Cardiac muscle cell (in vitro differentiated cells and primary cell): ENCODE measurements around the gene ZPBP. TPM values are rescaled to one million over a fixed set of nuclear protein-coding genes. Genes with fewer than 3 reads are reported as not detected.

Experiments
- DNase-seq, 2 donors: peaks; one replicate each; pipeline versions ENCODE4 v3.0.0 to v3.0.0-alpha.2; 2010 to 2017; ENCODE audit warnings: low read depth in 1 of 2, low spot score in 1 of 2
- H3K27ac ChIP-seq: fragments of 200-600 bp; sonication (generic); 2 replicates; pipeline ENCODE4 v1.5.1; 2016
- H3K27me3 ChIP-seq: fragments of 200-600 bp; sonication (generic); 2 replicates; pipeline ENCODE4 v1.6.0; 2016; ENCODE audit warnings: control low read depth
- H3K36me3 ChIP-seq: fragments of 200-600 bp; sonication (generic); 2 replicates; pipeline ENCODE4 v1.5.1; 2016; ENCODE audit warnings: control low read depth
- H3K4me1 ChIP-seq: fragments of 200-600 bp; sonication (generic); 2 replicates; pipeline ENCODE4 v1.8.1; 2017; ENCODE audit warnings: low read depth, mild to moderate bottlenecking, mixed run types
- H3K4me3 ChIP-seq: fragments of 200-600 bp; sonication (generic); 2 replicates; pipeline ENCODE4 v1.5.1; 2016; ENCODE audit warnings: mild to moderate bottlenecking
- H3K9me3 ChIP-seq: fragments of 200-600 bp; sonication (generic); 2 replicates; pipeline ENCODE4 v1.5.1; 2017; ENCODE audit warnings: low read depth, mild to moderate bottlenecking, control low read depth
- polyA plus RNA-seq: library from polyadenylated mRNA; unstranded; fragments of >200 nt; fragmentation: Nextera tagmentation; extraction: Ambion mirVana; gene quantifications from 2 replicates; pipeline ENCODE4 v1.2.1, GENCODE V29; 2016
- total RNA-seq: library from RNA; depleted of rRNA; stranded (reverse); fragments of >200 nt; gene quantifications from 2 replicates; pipeline ENCODE4 v1.2.3, GENCODE V29; 2016
- TF ChIP-seq, protein P1 (sequence below): IDR thresholded peaks from 2 replicates; pipeline ENCODE4 v1.5.1; 2012; ENCODE audit warnings: low read depth, mild to moderate bottlenecking, low read length

ZPBP gene
- total and polyA plus RNA-seq, 2 experiments from 2014 or later = not detected

DNA sequence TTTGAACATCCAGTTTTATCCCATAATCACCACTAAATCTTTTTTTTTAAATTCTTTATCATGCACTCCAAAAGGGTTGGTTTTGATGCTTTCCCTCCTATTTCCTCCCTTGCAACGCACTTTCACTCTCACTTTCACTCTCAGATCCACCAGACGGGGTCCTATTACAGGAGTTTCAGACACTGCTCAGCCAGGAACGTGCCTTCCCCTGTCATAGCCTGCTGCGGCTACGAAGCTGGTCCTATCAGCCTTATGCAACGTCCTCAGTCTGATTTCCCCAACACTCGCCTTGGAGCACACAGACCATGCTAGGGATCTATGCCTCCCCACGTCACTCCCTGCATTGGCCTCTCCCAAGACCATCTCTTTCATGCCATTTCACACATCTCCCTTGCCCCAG lies 23.4 kb downstream of the ZPBP start:
- Histone ChIP-seq H3K4me3 (no peak overlapping the region), H3K27me3 (no peaks in the 10 kb centered on the region), H3K9me3 (no peaks in the 10 kb centered on the region), H3K36me3 (no peaks in the 10 kb centered on the region), H3K4me1 (no peaks in the 10 kb centered on the region), H3K27ac (no peak overlapping the region)
- TF ChIP-seq, protein P1, sequence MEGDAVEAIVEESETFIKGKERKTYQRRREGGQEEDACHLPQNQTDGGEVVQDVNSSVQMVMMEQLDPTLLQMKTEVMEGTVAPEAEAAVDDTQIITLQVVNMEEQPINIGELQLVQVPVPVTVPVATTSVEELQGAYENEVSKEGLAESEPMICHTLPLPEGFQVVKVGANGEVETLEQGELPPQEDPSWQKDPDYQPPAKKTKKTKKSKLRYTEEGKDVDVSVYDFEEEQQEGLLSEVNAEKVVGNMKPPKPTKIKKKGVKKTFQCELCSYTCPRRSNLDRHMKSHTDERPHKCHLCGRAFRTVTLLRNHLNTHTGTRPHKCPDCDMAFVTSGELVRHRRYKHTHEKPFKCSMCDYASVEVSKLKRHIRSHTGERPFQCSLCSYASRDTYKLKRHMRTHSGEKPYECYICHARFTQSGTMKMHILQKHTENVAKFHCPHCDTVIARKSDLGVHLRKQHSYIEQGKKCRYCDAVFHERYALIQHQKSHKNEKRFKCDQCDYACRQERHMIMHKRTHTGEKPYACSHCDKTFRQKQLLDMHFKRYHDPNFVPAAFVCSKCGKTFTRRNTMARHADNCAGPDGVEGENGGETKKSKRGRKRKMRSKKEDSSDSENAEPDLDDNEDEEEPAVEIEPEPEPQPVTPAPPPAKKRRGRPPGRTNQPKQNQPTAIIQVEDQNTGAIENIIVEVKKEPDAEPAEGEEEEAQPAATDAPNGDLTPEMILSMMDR = no peak
- peak in 1 of 2 donors; percentile 36 for DNase-seq

DNA sequence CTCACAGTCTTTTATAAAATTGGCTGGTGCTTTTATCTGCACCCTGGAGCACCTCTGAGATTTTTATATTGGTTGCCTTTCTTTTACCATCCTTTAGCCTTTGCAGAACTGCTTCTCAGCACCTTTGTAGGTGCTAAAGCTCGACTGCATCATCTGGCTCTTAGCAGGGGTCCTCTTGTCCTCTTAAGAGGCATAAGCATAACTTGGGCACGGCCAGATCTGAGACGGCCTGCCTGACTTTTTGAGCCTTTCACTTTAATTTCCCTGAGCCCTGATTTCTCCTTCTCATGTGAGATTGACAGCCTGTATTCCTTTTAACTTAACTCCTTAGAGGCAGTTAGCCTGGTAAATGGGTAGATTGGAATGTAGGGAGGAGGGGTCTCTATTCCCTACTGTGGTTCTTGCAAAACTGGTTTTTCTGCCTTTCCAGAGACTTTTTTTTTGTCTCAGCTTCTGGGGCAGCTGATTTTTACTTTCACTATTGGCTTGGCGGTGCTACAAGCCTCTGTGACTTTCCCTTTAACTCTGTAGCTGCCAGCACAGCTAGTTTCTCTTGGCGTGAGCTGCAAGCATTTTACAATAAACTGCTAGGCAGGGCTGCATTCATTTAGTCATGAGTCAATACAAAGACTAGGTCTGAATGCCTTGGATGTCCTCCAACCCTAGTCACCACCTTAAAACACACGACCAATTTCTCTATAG lies 24.0 kb downstream of the ZPBP start:
- Histone ChIP-seq H3K4me1 (no peaks in the 10 kb centered on the region), H3K36me3 (no peaks in the 10 kb centered on the region), H3K27me3 (no peaks in the 10 kb centered on the region), H3K4me3 (no peak overlapping the region), H3K27ac (no peak overlapping the region), H3K9me3 (no peaks in the 10 kb centered on the region)
- TF ChIP-seq, protein P1 = no peak
- DNase-seq = peak in 1 of 2 donors; percentile 58

DNA sequence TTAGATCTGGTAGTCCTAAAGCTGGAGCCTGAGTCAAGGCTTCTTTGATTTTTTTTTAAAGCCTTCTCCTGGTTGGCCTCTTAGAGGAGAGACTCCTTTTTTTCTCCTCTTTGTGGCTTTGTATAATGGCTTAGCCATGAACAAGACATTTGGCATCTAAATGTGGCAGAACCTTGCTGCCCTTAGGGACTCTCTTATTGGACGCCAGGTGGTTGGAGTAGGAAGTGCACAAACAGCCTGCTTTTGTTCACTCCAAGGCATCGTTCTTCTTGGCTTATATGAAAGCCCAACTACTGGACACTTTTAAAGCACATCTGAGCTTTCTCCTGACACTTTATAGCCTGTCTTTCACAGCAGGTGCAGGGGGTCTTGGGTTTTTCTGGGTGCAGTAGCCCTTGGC lies 25.0 kb downstream of the ZPBP start:
- no peaks in the 10 kb centered on the region for H3K4me1 ChIP-seq
- no peak overlapping the region for H3K4me3 ChIP-seq

DNA sequence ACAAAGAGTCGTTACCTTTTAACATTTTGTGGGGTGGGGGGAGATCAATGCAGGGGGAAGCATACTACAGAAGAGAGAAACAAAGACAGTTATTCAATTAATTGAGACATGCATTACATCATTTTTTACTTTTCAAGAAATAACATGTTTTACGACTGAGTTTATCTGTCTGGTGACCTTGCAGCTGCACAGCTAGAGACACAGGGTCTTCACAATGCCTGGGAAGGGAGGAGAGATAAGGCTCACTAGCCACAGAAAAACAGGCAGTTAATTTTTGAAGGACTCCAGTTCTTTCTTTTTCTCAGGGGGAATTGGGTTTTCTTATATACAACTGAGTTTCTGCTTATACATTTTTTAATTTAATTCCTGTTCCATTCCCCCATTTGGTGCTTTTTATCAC lies 30.1 kb downstream of the ZPBP start:
- Histone ChIP-seq H3K27me3 (no peaks in the 10 kb centered on the region), H3K27ac (no peak overlapping the region), H3K36me3 (no peaks in the 10 kb centered on the region), H3K9me3 (no peaks in the 10 kb centered on the region), H3K4me1 (peaks cover 3% of the 10 kb centered on the region), H3K4me3 (no peak overlapping the region)
- TF ChIP-seq, protein P1 = no peak
- no peak for DNase-seq

More for the DNA sequence above, 25.0 kb downstream of the ZPBP start:
- Histone ChIP-seq H3K36me3 (no peaks in the 10 kb centered on the region), H3K9me3 (no peaks in the 10 kb centered on the region), H3K27ac (no peak overlapping the region), H3K27me3 (no peaks in the 10 kb centered on the region)
- TF ChIP-seq, protein P1 = no peak
- DNase-seq = peak in 1 of 2 donors; percentile 11

DNA sequence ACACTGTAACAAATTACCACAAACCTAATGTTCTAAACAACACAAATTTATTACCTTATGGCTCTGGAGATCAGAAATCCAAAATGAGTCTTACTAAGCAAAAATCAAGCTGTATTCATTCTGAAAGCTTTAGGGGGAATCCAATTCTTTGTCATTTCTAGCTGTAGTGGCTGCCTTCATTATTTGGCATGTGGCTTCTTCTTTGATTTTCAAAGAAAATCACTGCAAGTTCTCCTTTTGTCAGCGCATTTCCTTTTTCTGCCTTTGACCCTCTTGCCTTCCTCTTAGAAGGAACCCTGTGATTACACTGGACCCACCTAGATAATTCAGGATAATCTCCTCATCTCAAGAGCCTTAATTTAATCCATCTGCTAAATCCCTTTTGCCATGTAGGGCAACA lies 36.9 kb downstream of the ZPBP start:
- H3K36me3 ChIP-seq = no peaks in the 10 kb centered on the region
- TF ChIP-seq, protein P1 = no peak
- H3K27ac ChIP-seq = no peak overlapping the region
- DNase-seq = no peak
- no peak overlapping the region for H3K4me3 ChIP-seq
- peaks cover under 1% of the 10 kb centered on the region for H3K4me1 ChIP-seq
- no peaks in the 10 kb centered on the region for H3K9me3 ChIP-seq
- no peaks in the 10 kb centered on the region for H3K27me3 ChIP-seq
